Measurements from ENCODE around the gene SBK2. TPM values are rescaled to one million over a fixed set of nuclear protein-coding genes. Genes with fewer than 3 reads are reported as not detected.

SBK2 gene
- total RNA-seq, 1 donor from 2014 or later = 0.56 TPM

- no peak for TF ChIP-seq CTCF (IDR thresholded peaks at IDR 0.05; ENCODE audit: unreplicated experiment)
- Mint-ChIP-seq H3K9me3 (peaks cover 10% of the 10 kb centered on the region), H3K27ac (no peak overlapping the region), H3K36me3 (no peaks in the 10 kb centered on the region), H3K4me3 (no peak overlapping the region), H3K27me3 (ENCODE audit: low read depth) (peaks cover 12% of the 10 kb centered on the region), H3K4me1 (peaks cover 6% of the 10 kb centered on the region)
- DNase-seq (ENCODE audit: low spot score in 2 of 2, unreplicated experiment in 2 of 2) = no peak
These were observed 5.4 kb upstream of the SBK2 start for GRCh38 chr19:55542292-55542855.

- Mint-ChIP-seq H3K36me3 (no peaks in the 10 kb centered on the region), H3K4me1 (peaks cover 5% of the 10 kb centered on the region), H3K27ac (no peak overlapping the region), H3K27me3 (ENCODE audit: low read depth) (peaks cover 12% of the 10 kb centered on the region), H3K9me3 (peaks cover 10% of the 10 kb centered on the region), H3K4me3 (no peak overlapping the region)
- TF ChIP-seq CTCF (IDR thresholded peaks at IDR 0.05; ENCODE audit: unreplicated experiment) = no peak
- no peak for DNase-seq (ENCODE audit: low spot score in 2 of 2, unreplicated experiment in 2 of 2)
These were observed 4.2 kb upstream of the SBK2 start for GRCh38 chr19:55541091-55541490.

- peaks cover 10% of the 10 kb centered on the region for H3K9me3 Mint-ChIP-seq
These were observed 3.7 kb upstream of the SBK2 start for GRCh38 chr19:55540619-55541018.

GRCh38 chr19:55539090-55539984 is 2.4 kb upstream of the SBK2 start:
- H3K4me1 Mint-ChIP-seq = peaks cover 5% of the 10 kb centered on the region
- no peak for TF ChIP-seq CTCF (IDR thresholded peaks at IDR 0.05; ENCODE audit: unreplicated experiment)
- peaks cover 10% of the 10 kb centered on the region for H3K9me3 Mint-ChIP-seq
- H3K27ac Mint-ChIP-seq = no peak overlapping the region
- H3K27me3 Mint-ChIP-seq (ENCODE audit: low read depth) = peaks cover 8% of the 10 kb centered on the region
- no peak for DNase-seq (ENCODE audit: low spot score in 2 of 2, unreplicated experiment in 2 of 2)
- no peak overlapping the region for H3K4me3 Mint-ChIP-seq
- no peaks in the 10 kb centered on the region for H3K36me3 Mint-ChIP-seq

More at GRCh38 chr19:55540619-55541018, 3.7 kb upstream of the SBK2 start:
- no peak overlapping the region for H3K27ac Mint-ChIP-seq
- H3K4me1 Mint-ChIP-seq = peaks cover 5% of the 10 kb centered on the region
- DNase-seq (ENCODE audit: low spot score in 2 of 2, unreplicated experiment in 2 of 2) = no peak
- peaks cover 12% of the 10 kb centered on the region for H3K27me3 Mint-ChIP-seq (ENCODE audit: low read depth)
- no peak overlapping the region for H3K4me3 Mint-ChIP-seq
- no peak for TF ChIP-seq CTCF (IDR thresholded peaks at IDR 0.05; ENCODE audit: unreplicated experiment)
- no peaks in the 10 kb centered on the region for H3K36me3 Mint-ChIP-seq

GRCh38 chr19:55538132-55538531 is 1.2 kb upstream of the SBK2 start:
- Mint-ChIP-seq H3K27me3 (ENCODE audit: low read depth) (peaks cover 5% of the 10 kb centered on the region), H3K36me3 (no peaks in the 10 kb centered on the region), H3K4me3 (no peak overlapping the region), H3K9me3 (peaks cover 5% of the 10 kb centered on the region), H3K27ac (no peak overlapping the region), H3K4me1 (peaks cover 5% of the 10 kb centered on the region)
- DNase-seq (ENCODE audit: low spot score in 2 of 2, unreplicated experiment in 2 of 2) = no peak
- no peak for TF ChIP-seq CTCF (IDR thresholded peaks at IDR 0.05; ENCODE audit: unreplicated experiment)
